Transverse colon (tissue), 4 donors: ENCODE measurements around the gene RGS9. TPM values are rescaled to one million over a fixed set of nuclear protein-coding genes. Genes with fewer than 3 reads are reported as not detected.
A peak's percentile ranks its signal among the peaks of the same experiment; 100 is the strongest.

Experiments used
- DNase-seq: peaks from one replicate; pipeline ENCODE4 v3.0.0-alpha.2; 2019
- H3K27ac ChIP-seq, 4 donors: fragments of 200-600 bp; sonication (generic); 2 replicates each; pipeline ENCODE4 v1.5.1; 2016 to 2018; ENCODE audit warnings: inconsistent platforms in 4 of 4
- H3K27me3 ChIP-seq: fragments of 200-600 bp; sonication (generic); 2 replicates; pipeline ENCODE4 v1.5.1; 2017; ENCODE audit warnings: inconsistent platforms
- H3K36me3 ChIP-seq, 4 donors: fragments of 200-600 bp; sonication (generic); 2 replicates each; pipeline ENCODE4 v1.5.1; 2017 to 2019; ENCODE audit warnings: inconsistent platforms in 4 of 4
- H3K4me1 ChIP-seq, 4 donors: fragments of 200-600 bp; sonication (generic); 2 replicates each; pipeline ENCODE4 v1.5.1; 2017 to 2020; ENCODE audit warnings: inconsistent platforms in 4 of 4
- H3K4me3 ChIP-seq, 4 donors: fragments of 200-600 bp; sonication (generic); 1 replicate in 1 of 4; 2 replicates in 3 of 4; pipeline versions ENCODE4 v1.5.1 to v1.6.1; 2017 to 2019; ENCODE audit warnings: inconsistent platforms in 4 of 4
- H3K9me3 ChIP-seq, 2 donors: fragments of 200-600 bp; sonication (generic); 2 replicates each; pipeline ENCODE4 v1.5.1; 2017 to 2019; ENCODE audit warnings: inconsistent platforms in 2 of 2
- EP300 ChIP-seq: sonication (generic); formaldehyde crosslinking; IDR thresholded peaks from one replicate; pipeline ENCODE4 v1.6.1; 2017; ENCODE audit warnings: antibody characterized with exemption, low read depth
- POLR2A ChIP-seq: fragments of 450-650 bp; IDR thresholded peaks from one replicate; pipeline ENCODE4 v1.6.1; 2016; ENCODE audit warnings: antibody characterized with exemption, mild to moderate bottlenecking, moderate library complexity
- POLR2AphosphoS5 ChIP-seq, 3 donors: sonication (generic); formaldehyde crosslinking; IDR thresholded peaks; one replicate each; pipeline ENCODE4 v1.6.1; 2016; ENCODE audit warnings: antibody characterized with exemption in 3 of 3
- WGBS, 2 donors: methylation state at CpG; one replicate each; pipeline ENCODE4 v1.1.5; 2018; ENCODE audit warnings: low coverage in 1 of 2; 5-methylcytosine and 5-hydroxymethylcytosine counted together
- in situ Hi-C, 4 donors: fragments of 200-750 bp; cut with MboI; loops; one replicate each; pipeline versions ENCODE4 v1.15.0 to v1.15.1; 2017; ENCODE audit warnings: low sequenced_read_pairs in 3 of 4, low pct_ligation_motif_present in 1 of 4, low pct_unique_long_range_greater_than_20kb in 1 of 4
- intact Hi-C: fragments of 100-400 bp; cut with DNase I; formaldehyde crosslinking; loops from one replicate; pipeline ENCODE4 v1.15.1; 2023; ENCODE audit warnings: low total_unique reads
- total RNA-seq, 4 donors: library from RNA; depleted of rRNA; stranded (reverse); fragments of >200 nt; gene quantifications; one replicate each; pipeline ENCODE4 v1.1.0, GENCODE V29; 2016
- TF ChIP-seq, protein P1 (sequence below), 5 experiments: fragments of 200-600 bp in 3 of 5; fragments of 450-650 bp in 2 of 5; sonication (generic) in 3 of 5; IDR thresholded peaks; 1 replicate in 2 of 5; 2 replicates in 3 of 5; pipeline ENCODE4 v1.5.1; 2016 to 2017; ENCODE audit warnings: antibody characterized with exemption in 5 of 5, inconsistent platforms in 3 of 5, mild to moderate bottlenecking in 2 of 5, moderate library complexity in 1 of 5

Gene RGS9
- total RNA-seq, 4 donors from 2014 or later, result 2.6 to 10.6 (median 7.8) TPM; not detected in 1

- H3K9me3 ChIP-seq, result no peaks in the 10 kb centered on the region
- intact Hi-C loops, result no loop called here
- TF ChIP-seq POLR2A (no peak), EP300 (no peak)
- TF ChIP-seq, protein P1, sequence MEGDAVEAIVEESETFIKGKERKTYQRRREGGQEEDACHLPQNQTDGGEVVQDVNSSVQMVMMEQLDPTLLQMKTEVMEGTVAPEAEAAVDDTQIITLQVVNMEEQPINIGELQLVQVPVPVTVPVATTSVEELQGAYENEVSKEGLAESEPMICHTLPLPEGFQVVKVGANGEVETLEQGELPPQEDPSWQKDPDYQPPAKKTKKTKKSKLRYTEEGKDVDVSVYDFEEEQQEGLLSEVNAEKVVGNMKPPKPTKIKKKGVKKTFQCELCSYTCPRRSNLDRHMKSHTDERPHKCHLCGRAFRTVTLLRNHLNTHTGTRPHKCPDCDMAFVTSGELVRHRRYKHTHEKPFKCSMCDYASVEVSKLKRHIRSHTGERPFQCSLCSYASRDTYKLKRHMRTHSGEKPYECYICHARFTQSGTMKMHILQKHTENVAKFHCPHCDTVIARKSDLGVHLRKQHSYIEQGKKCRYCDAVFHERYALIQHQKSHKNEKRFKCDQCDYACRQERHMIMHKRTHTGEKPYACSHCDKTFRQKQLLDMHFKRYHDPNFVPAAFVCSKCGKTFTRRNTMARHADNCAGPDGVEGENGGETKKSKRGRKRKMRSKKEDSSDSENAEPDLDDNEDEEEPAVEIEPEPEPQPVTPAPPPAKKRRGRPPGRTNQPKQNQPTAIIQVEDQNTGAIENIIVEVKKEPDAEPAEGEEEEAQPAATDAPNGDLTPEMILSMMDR (IDR thresholded peaks at IDR 0.05), result no peak
- WGBS, 2 donors, result 80 to 83% methylated on average over 1 to 2 of the region's 2 CpGs
- no peaks in the 10 kb centered on the region for H3K36me3 ChIP-seq
- no peak overlapping the region for H3K4me3 ChIP-seq
- H3K27me3 ChIP-seq, result no peaks in the 10 kb centered on the region
- in situ Hi-C loops, result no loop called here
- no peak overlapping the region for H3K27ac ChIP-seq
- no peak for DNase-seq
- peaks cover 0 to 26% (median 14%) of the 10 kb centered on the region in 4 donors for H3K4me1 ChIP-seq
Measured at GRCh38 chr17:65158622-65159021, 21.5 kb downstream of the RGS9 start.

DNA sequence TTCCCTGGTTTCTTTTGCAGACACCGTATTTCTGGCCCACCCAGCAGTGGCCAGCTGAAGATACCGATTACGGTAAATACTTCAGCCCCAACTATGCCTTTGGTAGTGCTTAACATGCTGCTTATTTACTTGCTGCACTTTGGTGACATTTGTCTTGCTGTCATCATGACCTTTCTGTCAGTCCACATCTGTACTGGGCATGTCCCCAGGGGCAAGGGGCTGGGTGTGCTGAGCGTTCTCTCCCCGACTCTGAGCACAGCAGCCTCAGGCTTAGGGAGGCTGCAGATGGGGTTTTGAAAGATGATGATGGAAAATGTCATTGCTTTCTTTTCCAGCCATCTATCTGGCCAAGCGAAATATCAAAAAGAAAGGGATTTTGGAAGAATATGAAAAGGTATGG is 23.3 kb downstream of the RGS9 start:
- DNase-seq, result no peak
- peaks cover 0 to 13% (median 6%) of the 10 kb centered on the region in 4 donors for H3K4me1 ChIP-seq
- intact Hi-C loops, result no loop called here
- WGBS, 2 donors, result 87 to 100% methylated on average over 1 to 6 of the region's 6 CpGs
- H3K27me3 ChIP-seq, result no peaks in the 10 kb centered on the region
- H3K9me3 ChIP-seq, result no peaks in the 10 kb centered on the region
- no peak overlapping the region for H3K4me3 ChIP-seq
- no peaks in the 10 kb centered on the region for H3K36me3 ChIP-seq
- in situ Hi-C loops, result no loop called here
- TF ChIP-seq POLR2A, result no peak
- no peak for TF ChIP-seq EP300
- no peak for TF ChIP-seq POLR2AphosphoS5 (IDR thresholded peaks at IDR 0.05)
- TF ChIP-seq, protein P1 (IDR thresholded peaks at IDR 0.05), result no peak
- H3K27ac ChIP-seq, result no peak overlapping the region

DNA sequence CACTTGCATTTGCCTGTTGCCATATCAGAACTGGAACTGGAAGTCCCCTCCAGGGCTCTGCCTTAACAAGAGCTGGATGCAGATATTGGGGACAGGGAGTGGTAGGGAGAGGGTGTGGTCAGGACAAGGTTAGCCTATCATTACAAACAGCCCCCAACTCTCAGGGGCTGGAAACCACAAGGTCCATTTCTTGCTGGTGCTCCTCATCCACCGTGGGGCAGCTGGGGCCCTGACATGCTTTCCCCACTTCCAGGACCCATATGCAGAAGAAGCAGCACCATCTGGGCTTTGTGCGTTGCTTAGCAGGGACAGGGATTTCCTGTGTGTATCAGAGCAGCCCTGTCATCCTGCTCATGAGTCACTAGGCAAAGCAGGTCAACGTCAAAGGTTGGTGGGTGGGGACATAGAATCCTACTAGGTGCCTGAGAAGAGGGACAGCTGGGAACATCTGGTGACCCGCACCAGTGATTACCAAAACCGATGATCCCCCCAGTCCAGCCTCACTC is 26.9 kb downstream of the RGS9 start:
- TF ChIP-seq POLR2A (no peak), POLR2AphosphoS5 (IDR thresholded peaks at IDR 0.05) (peak in 1 of 3 donors; percentile 27)
- H3K27ac ChIP-seq, result no peak overlapping the region
- H3K9me3 ChIP-seq, result no peaks in the 10 kb centered on the region
- WGBS, 2 donors, result 45% methylated on average over 5 of the region's 5 CpGs; no CpG with 5 or more reads in 1 of the 2 donors
- no peak overlapping the region for H3K4me3 ChIP-seq
- in situ Hi-C loops, result no loop called here
- H3K4me1 ChIP-seq, result no peaks in the 10 kb centered on the region
- no peaks in the 10 kb centered on the region for H3K27me3 ChIP-seq
- DNase-seq, result peak; percentile 42
- intact Hi-C loops, result no loop called here
- no peaks in the 10 kb centered on the region for H3K36me3 ChIP-seq

GRCh38 chr17:65166787-65167186 is 29.6 kb downstream of the RGS9 start:
- Histone ChIP-seq H3K36me3 (no peaks in the 10 kb centered on the region), H3K4me3 (no peak overlapping the region), H3K9me3 (no peaks in the 10 kb centered on the region), H3K27me3 (no peaks in the 10 kb centered on the region), H3K27ac (no peak overlapping the region), H3K4me1 (peaks cover 0 to 5% (median 0%) of the 10 kb centered on the region in 4 donors)
- TF ChIP-seq, protein P1 (IDR thresholded peaks at IDR 0.05), result no peak
- TF ChIP-seq POLR2A, result no peak
- no peak for TF ChIP-seq POLR2AphosphoS5 (IDR thresholded peaks at IDR 0.05)
- no peak for TF ChIP-seq EP300
- no peak for DNase-seq
- WGBS, 2 donors, result 82 to 100% methylated on average over 1 to 16 of the region's 16 CpGs
- in situ Hi-C loops (no loop called here), intact Hi-C loops (no loop called here)

- H3K4me3 ChIP-seq, result no peak overlapping the region
- H3K27me3 ChIP-seq, result no peaks in the 10 kb centered on the region
- DNase-seq, result no peak
- intact Hi-C loops, result no loop called here
- peaks cover 0 to 5% (median 0%) of the 10 kb centered on the region in 4 donors for H3K4me1 ChIP-seq
- no peaks in the 10 kb centered on the region for H3K36me3 ChIP-seq
- in situ Hi-C loops, result no loop called here
- TF ChIP-seq POLR2A (no peak), POLR2AphosphoS5 (IDR thresholded peaks at IDR 0.05) (no peak), EP300 (no peak)
- TF ChIP-seq, protein P1 (IDR thresholded peaks at IDR 0.05), result no peak
- H3K9me3 ChIP-seq, result no peaks in the 10 kb centered on the region
- WGBS, 2 donors, result 85 to 94% methylated on average over 6 to 8 of the region's 8 CpGs
- H3K27ac ChIP-seq, result no peak overlapping the region
Measured at GRCh38 chr17:65167566-65167965, 30.4 kb downstream of the RGS9 start.
